Measurements from ENCODE around the gene FAM120B.
"Not testable (repeated sequence)": the region's sequence is repeated elsewhere in the genome, so short reads cannot be mapped to it uniquely, and the experiment has no call there.

FAM120B gene, protein sequence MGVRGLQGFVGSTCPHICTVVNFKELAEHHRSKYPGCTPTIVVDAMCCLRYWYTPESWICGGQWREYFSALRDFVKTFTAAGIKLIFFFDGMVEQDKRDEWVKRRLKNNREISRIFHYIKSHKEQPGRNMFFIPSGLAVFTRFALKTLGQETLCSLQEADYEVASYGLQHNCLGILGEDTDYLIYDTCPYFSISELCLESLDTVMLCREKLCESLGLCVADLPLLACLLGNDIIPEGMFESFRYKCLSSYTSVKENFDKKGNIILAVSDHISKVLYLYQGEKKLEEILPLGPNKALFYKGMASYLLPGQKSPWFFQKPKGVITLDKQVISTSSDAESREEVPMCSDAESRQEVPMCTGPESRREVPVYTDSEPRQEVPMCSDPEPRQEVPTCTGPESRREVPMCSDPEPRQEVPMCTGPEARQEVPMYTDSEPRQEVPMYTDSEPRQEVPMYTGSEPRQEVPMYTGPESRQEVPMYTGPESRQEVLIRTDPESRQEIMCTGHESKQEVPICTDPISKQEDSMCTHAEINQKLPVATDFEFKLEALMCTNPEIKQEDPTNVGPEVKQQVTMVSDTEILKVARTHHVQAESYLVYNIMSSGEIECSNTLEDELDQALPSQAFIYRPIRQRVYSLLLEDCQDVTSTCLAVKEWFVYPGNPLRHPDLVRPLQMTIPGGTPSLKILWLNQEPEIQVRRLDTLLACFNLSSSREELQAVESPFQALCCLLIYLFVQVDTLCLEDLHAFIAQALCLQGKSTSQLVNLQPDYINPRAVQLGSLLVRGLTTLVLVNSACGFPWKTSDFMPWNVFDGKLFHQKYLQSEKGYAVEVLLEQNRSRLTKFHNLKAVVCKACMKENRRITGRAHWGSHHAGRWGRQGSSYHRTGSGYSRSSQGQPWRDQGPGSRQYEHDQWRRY

DNA sequence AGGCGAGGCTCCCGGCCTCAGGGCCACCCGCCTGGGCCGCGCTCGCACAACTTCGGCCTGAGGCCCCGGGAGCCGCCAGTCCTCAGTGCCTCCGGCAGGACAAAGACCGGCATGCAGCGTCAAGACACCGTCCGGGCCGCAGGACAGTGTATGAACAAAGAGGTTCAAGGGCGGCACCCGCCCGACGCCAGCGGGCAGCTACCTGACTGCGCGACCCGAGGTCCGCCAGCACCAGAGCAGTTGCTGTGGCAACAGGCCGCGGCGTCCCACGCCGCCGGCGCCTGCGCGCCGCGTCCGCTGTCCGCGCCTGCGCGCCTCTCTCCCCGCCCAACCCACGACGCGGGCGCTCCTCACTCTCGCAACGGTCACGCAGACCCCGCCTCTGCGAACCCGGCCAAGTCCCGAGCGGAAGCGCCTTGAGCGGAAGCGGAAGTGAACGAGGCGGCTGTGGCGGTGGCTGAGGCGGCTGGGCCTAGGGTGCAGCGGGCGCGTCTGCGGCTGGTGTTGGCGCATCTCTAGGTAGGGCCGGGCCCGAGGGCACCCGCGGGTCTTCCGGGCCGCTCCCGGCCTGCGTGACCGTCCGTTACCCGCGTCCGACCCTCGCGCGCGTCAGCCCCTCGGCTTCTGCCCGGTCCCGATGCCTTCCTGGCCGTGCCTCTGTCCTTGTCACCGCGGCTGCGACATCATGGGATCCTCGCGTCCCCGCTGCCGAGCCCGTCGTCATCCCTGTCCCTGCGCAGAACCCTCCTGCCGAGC, at the start of gene FAM120B:
Gene FAM120B, plus strand, starts transcription at position 435 of the 756 bp plus-strand sequence. CDS start 10,633 bp downstream, outside the sequence.
- DNase-seq, result peak; percentile 99

- no peak for DNase-seq
Measured at GRCh38 chr6:170257376-170257775, 49.2 kb upstream of the FAM120B start.

GRCh38 chr6:170258407-170258806, 48.2 kb upstream of the FAM120B start:
- peak; percentile 9 for DNase-seq

DNA sequence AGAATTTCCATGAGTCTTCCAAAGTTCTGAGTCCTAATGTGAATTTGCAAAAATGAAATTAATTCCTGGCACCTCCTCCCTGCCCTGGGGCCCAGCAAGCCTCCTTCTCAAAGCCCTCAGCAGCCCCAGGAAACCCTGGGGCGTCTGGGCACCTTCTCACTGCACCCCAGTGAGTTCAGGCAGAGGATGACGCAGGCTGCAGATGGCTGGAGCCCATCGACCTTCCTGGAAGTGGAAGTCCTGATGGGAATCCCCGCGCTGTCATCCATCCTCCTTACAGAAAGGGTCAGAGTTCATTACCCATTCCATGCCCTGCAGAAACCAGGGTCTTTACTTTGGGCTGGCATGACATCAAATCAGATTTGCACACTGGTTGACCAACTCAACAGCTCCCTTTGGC, 47.3 kb upstream of the FAM120B start:
- DNase-seq, result no peak

DNA sequence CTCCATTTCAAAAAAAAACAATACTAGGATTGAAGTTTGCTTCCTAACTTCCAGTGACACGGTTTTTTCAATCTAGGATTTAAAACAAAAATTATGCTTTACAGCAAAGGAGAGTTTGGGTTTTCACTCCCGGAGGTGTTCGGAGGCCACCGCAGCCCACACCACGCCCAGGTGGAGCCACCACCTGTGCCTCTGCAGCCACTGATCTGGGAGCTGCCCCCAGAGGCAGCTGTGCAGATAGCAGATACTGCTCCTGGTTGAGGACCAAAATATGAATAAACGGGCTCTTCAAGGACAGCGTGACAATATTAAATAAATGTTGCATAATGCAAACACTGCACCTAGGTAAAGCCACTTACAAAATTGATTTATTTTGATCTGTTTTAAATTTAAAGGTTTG, 45.9 kb upstream of the FAM120B start:
- no peak for DNase-seq

DNA sequence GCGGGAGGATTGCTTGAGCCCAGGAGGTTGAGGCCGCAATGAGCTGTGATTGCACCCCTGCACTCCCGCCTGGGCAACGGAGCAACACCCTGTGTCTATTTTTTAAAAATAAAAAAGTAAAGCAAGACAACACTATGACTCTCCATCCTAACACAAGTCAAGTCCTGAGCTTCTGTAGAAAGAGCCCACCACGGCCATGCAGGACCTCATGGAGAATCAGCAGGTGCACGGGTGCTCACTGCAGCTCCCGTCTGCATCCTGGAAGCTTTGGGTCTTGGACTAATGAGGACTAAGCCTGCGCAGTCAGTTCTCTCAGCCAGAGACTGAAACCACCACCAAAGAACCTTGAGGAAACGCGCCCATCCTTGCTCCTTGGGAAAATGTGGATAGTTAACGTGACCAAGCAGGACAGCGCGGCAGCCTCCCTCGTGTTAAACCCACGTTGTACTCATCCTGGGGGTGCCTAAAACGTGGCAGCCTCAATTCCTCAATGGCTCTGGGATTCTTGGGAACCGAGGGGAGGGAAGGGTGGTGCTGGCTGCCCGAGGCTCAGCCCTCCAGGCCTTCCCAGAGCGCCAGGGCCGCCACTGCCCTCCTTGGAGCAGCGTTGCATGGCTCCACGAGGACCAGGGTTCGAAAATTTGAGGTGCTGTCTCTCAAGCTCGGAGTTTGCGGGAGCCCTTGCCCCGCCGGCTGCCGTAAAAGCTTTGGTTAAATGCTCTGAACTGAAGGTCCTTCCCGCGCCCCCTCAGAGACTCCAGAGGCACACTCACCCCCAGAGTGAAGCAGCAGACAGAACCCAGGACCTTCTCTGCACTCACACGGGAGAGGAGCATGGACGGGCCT, 44.7 kb upstream of the FAM120B start:
- DNase-seq, result no peak

GRCh38 chr6:170262489-170263088, 44.0 kb upstream of the FAM120B start:
- no peak for DNase-seq

DNA sequence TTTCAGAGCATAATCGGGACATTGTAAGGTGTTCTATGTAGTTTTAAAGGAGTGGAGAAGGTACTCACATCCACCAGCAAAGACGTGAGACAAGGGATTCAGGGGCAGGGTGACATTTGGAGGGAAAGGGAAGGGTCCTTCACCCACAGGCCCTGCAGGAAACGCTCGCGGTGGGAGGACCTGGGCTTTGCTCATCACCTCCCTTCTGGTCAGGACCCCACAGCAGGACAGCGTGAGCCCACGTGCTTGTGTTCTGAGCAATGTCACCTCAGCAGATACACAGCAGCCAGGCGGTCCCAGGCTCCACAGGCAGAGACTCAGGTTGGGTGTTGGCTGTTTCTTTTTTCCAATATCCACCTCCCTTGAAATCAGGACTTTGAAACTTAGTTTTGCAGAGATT, 43.1 kb upstream of the FAM120B start:
- no peak for DNase-seq

GRCh38 chr6:170264086-170264485, 42.5 kb upstream of the FAM120B start:
- DNase-seq, result no peak

- DNase-seq, result not testable (repeated sequence)
Measured at GRCh38 chr6:170264644-170265043, 41.9 kb upstream of the FAM120B start.

DNA sequence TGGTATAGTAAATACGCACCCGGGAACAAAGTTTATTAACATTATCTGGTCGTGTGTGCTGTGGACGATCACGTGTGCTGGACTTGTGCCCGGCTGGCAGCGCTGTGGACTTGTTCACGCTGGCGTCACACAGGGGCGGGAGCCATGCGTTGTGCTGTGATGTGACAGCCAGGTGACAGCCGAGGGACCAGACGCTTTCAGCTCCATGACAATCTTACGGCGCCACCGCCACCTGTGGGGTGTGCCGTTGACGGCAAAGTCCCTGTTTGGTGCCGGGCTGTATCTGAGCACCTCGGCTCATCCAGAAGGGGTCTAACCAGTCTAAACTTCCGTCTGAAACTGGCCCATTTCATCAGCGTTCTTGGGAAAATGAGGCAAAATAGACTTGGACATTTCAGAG, 40.9 kb upstream of the FAM120B start:
- no peak for DNase-seq

DNA sequence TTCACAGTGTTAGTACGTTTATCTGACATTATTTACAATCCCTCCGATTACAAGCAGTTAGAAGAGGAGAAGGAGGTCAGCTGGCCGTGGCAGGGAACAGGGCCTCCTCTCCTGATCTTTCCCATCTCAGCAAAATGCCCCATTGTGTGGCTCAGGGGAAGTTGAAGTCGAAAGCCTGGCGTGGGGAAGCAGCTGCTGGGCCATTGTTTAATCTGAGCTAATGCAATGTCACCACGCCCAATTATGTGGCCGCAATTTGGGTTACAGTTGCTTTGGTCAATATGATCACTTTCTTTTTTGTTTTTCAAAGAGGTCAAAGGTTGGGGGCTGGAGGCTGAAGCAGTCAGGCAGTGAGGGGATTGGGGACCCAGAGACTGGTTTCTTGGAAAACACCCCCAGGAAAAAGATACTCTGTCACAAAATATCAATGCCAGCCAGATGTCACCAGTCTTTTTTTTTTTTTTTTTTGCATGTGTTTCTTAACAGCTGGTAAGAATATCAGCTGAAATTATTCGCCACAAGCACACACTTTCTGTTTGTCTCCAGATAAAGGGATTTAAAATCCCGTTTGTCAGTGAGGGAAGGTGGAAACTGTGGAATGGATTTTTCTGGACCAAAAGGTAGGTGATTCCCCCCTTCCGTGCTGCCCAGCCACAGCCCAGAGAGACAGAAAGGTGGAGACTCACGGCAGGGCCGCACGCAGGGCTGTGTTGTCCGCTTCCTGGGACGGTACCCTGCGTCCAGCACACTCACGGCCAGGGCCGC, 40.3 kb upstream of the FAM120B start:
- DNase-seq, result peak; percentile 83

- no peak for DNase-seq
Measured at GRCh38 chr6:170267688-170268087, 38.9 kb upstream of the FAM120B start.

DNA sequence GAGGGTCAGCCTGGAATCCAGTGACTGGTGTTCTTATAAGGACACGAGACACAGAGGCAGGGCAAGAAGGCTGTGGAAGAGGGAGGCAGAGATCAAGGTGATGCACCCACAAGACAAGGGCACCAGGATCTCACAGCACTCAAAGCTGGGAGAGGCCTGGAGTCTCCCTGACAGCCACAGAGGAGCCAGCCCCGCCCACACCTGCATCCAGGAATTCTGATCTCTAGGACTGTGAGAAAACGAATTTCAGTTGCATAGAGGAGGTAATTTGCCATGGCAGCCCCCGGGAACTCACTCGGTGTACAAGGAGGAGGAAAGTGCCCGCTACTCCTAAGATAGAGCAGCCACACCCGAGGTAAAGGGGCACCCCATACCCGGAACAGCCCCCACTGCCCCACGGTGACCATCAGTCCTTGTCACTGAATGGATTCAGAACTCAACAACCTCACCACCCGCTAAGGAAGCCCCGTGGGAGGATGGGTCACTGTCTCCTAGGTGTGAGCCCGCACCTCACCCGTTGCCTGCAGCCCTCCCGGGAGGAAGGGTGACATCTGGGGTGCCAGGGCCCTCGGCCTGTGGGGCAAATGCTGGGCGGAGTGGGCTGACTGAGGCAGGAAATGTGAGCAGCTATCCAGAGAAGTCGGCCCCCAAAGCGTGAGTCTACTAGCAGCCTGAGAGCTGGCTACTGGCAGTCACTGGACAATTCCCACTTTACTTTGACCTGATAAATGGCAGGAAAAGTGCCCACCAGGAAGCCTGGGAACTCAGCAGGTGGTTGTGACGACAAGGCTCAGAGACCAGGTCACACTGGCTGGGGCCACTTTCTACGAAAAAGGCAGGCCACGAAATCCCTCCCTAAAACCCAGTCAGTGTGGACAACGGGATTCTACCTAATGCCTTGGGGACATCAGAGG, 38.1 kb upstream of the FAM120B start:
- DNase-seq, result no peak

- no peak for DNase-seq
Measured at GRCh38 chr6:170269151-170269845, 37.3 kb upstream of the FAM120B start.

- no peak for DNase-seq
Measured at GRCh38 chr6:170269846-170270541, 36.6 kb upstream of the FAM120B start.

DNA sequence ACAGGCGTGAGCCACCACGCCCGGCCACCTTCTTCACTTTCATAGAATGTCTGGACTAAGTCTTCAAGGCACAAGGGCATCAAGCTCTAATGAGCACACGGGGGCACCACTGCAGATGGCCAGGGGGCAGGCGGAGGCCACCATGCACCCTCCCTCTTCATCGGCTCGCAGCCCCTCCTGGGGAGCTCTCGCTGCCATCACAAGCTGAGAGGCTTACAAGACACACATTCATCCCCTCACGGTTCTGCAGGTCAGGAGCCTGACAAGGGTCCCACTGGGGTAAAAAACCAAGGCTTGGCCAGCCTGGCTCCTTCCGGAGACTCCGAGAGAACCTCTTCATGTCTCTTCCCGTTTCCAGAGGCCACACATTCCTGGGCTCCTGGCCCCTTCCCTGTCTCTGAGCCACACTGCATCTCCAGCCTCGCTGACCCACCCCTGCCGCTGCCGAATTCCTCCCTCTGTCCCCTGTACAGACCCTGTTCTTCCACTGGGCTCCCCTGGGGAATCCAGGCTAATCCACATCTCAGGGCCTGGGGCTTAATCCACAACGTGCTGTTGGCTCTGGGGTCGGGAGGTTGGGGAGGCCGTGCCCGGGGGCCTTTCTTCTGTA, 35.5 kb upstream of the FAM120B start:
- no peak for DNase-seq

GRCh38 chr6:170271771-170272314, 34.7 kb upstream of the FAM120B start:
- DNase-seq, result peak; percentile 97

Measured in inflammatory macrophage treated with lipopolysaccharide for 4 hours (primary cell).